HepG2 (cell line): ENCODE measurements around the gene ANXA3. TPM values are rescaled to one million over a fixed set of nuclear protein-coding genes. Genes with fewer than 3 reads are reported as not detected.

Source experiments
- ATAC-seq: fragments of 200-7000 bp; cut with Tn5 transposase; 3 replicates; pipeline ENCODE4 v1.9.1; 2020; ENCODE audit warnings: mild to moderate bottlenecking, moderate library complexity
- BruUV-seq: library from RNA; stranded (reverse); fragments of 400-500 nt; replicated peaks from 2 replicates; lab custom pipeline; 2021; lab: Mats Ljungman, UMichigan
- CTCF ChIA-PET: fragments of 300-600 bp; formaldehyde crosslinking; extraction: SDS; loops from one replicate; lab custom pipeline; 2021; ENCODE audit warnings: low total read pairs, inconsistent platforms, low intra/inter-chr PET ratio; lab: Yijun Ruan, JAX
- POLR2A ChIA-PET: fragments of 350-600 bp; sonication (Branson Sonifier 250); formaldehyde crosslinking; loops from one replicate; lab custom pipeline; 2020; ENCODE audit warnings: antibody characterized with exemption, inconsistent platforms; lab: Yijun Ruan, JAX
- DNase-seq: peaks from one replicate; pipeline ENCODE4 v3.0.0-alpha.2; 2015; ENCODE audit warnings: low spot score
- FAIRE-seq: peaks from 3 replicates; lab custom pipeline; 2011; peaks lifted over from hg19 to GRCh38; lab: Jason Lieb, UNC
- H2AFZ ChIP-seq: one replicate; pipeline ENCODE4 v1.6.1; 2011; ENCODE audit warnings: low read length, inconsistent platforms
- H3K27ac ChIP-seq: fragments of 300-600 bp; 3 replicates; pipeline ENCODE4 v1.8.0; 2011; ENCODE audit warnings: mixed run types, mild to moderate bottlenecking, mixed read lengths, low read length, inconsistent platforms; ENCODE audit not compliant: insufficient read depth; ENCODE audit errors: extremely low read length
- H3K27me3 ChIP-seq, 2 experiments: fragments of 200-600 bp in 1 of 2; 2 replicates in 1 of 2; 3 replicates in 1 of 2; pipeline versions ENCODE4 v1.6.0 to v1.8.0; 2011; ENCODE audit warnings: low read length in 2 of 2, mild to moderate bottlenecking in 2 of 2, moderate library complexity in 2 of 2, inconsistent platforms in 1 of 2; ENCODE audit not compliant: insufficient read depth in 2 of 2, control insufficient read depth in 1 of 2
- H3K36me3 ChIP-seq, 2 experiments: fragments of 200-600 bp in 1 of 2; replicated peaks in 1 of 2; 2 replicates in 1 of 2; 3 replicates in 1 of 2; pipeline versions ENCODE4 v1.5.1 to v1.8.0; 2011; ENCODE audit warnings: low read length in 2 of 2, inconsistent platforms in 1 of 2; ENCODE audit not compliant: insufficient read depth in 2 of 2, control insufficient read depth in 1 of 2
- H3K4me1 ChIP-seq: 2 replicates; pipeline ENCODE4 v1.5.1; 2012; ENCODE audit warnings: low read length, inconsistent platforms; ENCODE audit not compliant: insufficient read depth
- H3K4me2 ChIP-seq: 2 replicates; pipeline ENCODE4 v1.6.0; 2011; ENCODE audit warnings: low read depth, low read length, inconsistent platforms
- H3K4me3 ChIP-seq, 3 experiments: fragments of 200-600 bp in 1 of 3; sonication (generic), shearing (Covaris generic) in 1 of 3; replicated peaks in 1 of 3; 2 replicates each; pipeline ENCODE4 v1.5.1; 2011 to 2016; ENCODE audit warnings: low read length in 3 of 3, inconsistent platforms in 2 of 3, low read depth in 2 of 3, mild to moderate bottlenecking in 2 of 3, control low read depth in 1 of 3, mixed read lengths in 1 of 3; ENCODE audit not compliant: insufficient read depth in 1 of 3
- H3K79me2 ChIP-seq: one replicate; pipeline ENCODE4 v1.6.1; 2011; ENCODE audit warnings: low read length, inconsistent platforms; ENCODE audit not compliant: insufficient read depth
- H3K9ac ChIP-seq: 2 replicates; pipeline ENCODE4 v1.6.0; 2011; ENCODE audit warnings: mild to moderate bottlenecking, low read depth, low read length, inconsistent platforms; ENCODE audit not compliant: insufficient read depth
- H3K9me3 ChIP-seq: 2 replicates; pipeline ENCODE4 v1.5.1; 2012; ENCODE audit warnings: mild to moderate bottlenecking, low read length
- H4K20me1 ChIP-seq: 2 replicates; pipeline ENCODE4 v1.6.0; 2011; ENCODE audit warnings: inconsistent platforms, mild to moderate bottlenecking, low read length, moderate library complexity; ENCODE audit not compliant: insufficient read depth
- RBM22 ChIP-seq: fragments of 200-400 bp; formaldehyde crosslinking; optimal IDR thresholded peaks from 2 replicates; pipeline ENCODE3; 2017; ENCODE audit warnings: mild to moderate bottlenecking, low read length, moderate library complexity
- TAF15 ChIP-seq: fragments of 200-400 bp; formaldehyde crosslinking; IDR thresholded peaks from one replicate; pipeline ENCODE4 v1.6.1; 2018; ENCODE audit warnings: mild to moderate bottlenecking, low read depth, low read length; ENCODE audit not compliant: poor library complexity, severe bottlenecking
- ZNF12 ChIP-seq: sonication (generic); formaldehyde crosslinking; IDR thresholded peaks from 2 replicates; pipeline ENCODE4 v1.5.0; 2020; ENCODE audit warnings: missing genetic modification reagents
- ZNF136 ChIP-seq: sonication (generic); formaldehyde crosslinking; IDR thresholded peaks from 2 replicates; pipeline ENCODE4 v1.8.1; 2022; ENCODE audit warnings: low read depth, mild to moderate bottlenecking, moderate library complexity, missing genetic modification reagents
- ZNF776 ChIP-seq: sonication (generic); formaldehyde crosslinking; IDR thresholded peaks from 2 replicates; pipeline ENCODE4 v1.4.0; 2020; ENCODE audit warnings: mild to moderate bottlenecking, missing genetic modification reagents
- ZNF878 ChIP-seq: sonication (generic); formaldehyde crosslinking; IDR thresholded peaks from 2 replicates; pipeline ENCODE4 v1.8.1; 2023; ENCODE audit warnings: mild to moderate bottlenecking, missing genetic modification reagents, moderate library complexity
- WGBS: methylation state at CpG from one replicate; pipeline ENCODE4 v1.1.6; 2017; ENCODE audit warnings: low lambda C conversion rate; 5-methylcytosine and 5-hydroxymethylcytosine counted together
- in situ Hi-C: cut with HindIII; loops from 2 replicates; pipeline ENCODE4 v1.10.0; 2017; ENCODE audit warnings: low pct_unique_long_range_greater_than_20kb; ENCODE audit not compliant: extremely low pct_ligation_motif_present
- intact Hi-C: fragments of 100-400 bp; cut with micrococcal nuclease; formaldehyde crosslinking; loops from one replicate; pipeline ENCODE4 v1.10.0; 2022; ENCODE audit not compliant: unreplicated experiment
- polyA plus RNA-seq, 8 experiments: library from polyadenylated mRNA; depleted of rRNA in 3 of 8; stranded (reverse) in 7 of 8; unstranded in 1 of 8; fragments of >200 nt; fragmentation: Illumina TruSeq in 4 of 8; extraction: Trizol in 4 of 8; gene quantifications; 2 replicates each; pipeline versions ENCODE4 v1.2.1 to v1.2.3, GENCODE V29; 2011 to 2016; ENCODE audit warnings: low read depth in 4 of 8, missing spikeins in 1 of 8, mixed read lengths in 1 of 8; ENCODE audit not compliant: insufficient read depth in 1 of 8
- total RNA-seq, 5 experiments: library from RNA; depleted of rRNA; stranded (reverse); fragments of >200 nt; fragmentation: Illumina TruSeq; extraction: Trizol; gene quantifications; 2 replicates each; pipeline ENCODE4 v1.2.3, GENCODE V29; 2016; ENCODE audit warnings: low read depth in 1 of 5
- TF ChIP-seq, protein P1 (sequence below): sonication (generic); formaldehyde crosslinking; IDR thresholded peaks from 2 replicates; pipeline ENCODE4 v1.8.0; 2022; ENCODE audit warnings: missing genetic modification reagents, mild to moderate bottlenecking, inconsistent platforms, borderline replicate concordance
- TF ChIP-seq, protein P2 (sequence below): sonication (generic); formaldehyde crosslinking; IDR thresholded peaks from 2 replicates; pipeline ENCODE4 v1.4.0; 2020; ENCODE audit warnings: missing genetic modification reagents
- TF ChIP-seq, protein P3 (sequence below): sonication (generic); formaldehyde crosslinking; IDR thresholded peaks from 2 replicates; pipeline ENCODE4 v1.8.0; 2022; ENCODE audit warnings: low read depth, missing genetic modification reagents
- TF ChIP-seq, protein P4 (sequence below): sonication (generic); formaldehyde crosslinking; IDR thresholded peaks from 2 replicates; pipeline ENCODE4 v1.4.0; 2020; ENCODE audit warnings: mild to moderate bottlenecking, missing genetic modification reagents
- TF ChIP-seq, protein P5 (sequence below): sonication (generic); formaldehyde crosslinking; IDR thresholded peaks from 2 replicates; pipeline ENCODE4 v1.5.1; 2020; ENCODE audit warnings: missing genetic modification reagents, mild to moderate bottlenecking, borderline replicate concordance
- TF ChIP-seq, protein P6 (sequence below): sonication (generic); formaldehyde crosslinking; IDR thresholded peaks from 2 replicates; pipeline ENCODE4 v1.5.0; 2020; ENCODE audit warnings: missing genetic modification reagents, mild to moderate bottlenecking, borderline replicate concordance
- TF ChIP-seq, protein P7 (sequence below): sonication (generic); formaldehyde crosslinking; IDR thresholded peaks from 2 replicates; pipeline ENCODE4 v1.5.1; 2020; ENCODE audit warnings: missing genetic modification reagents, mild to moderate bottlenecking, borderline replicate concordance
- TF ChIP-seq, protein P8 (sequence below): fragments of 450-650 bp; IDR thresholded peaks from 2 replicates; pipeline ENCODE4 v1.6.1; 2017; ENCODE audit warnings: mild to moderate bottlenecking

The ANXA3 gene
- total and polyA plus RNA-seq, 2 of the 13 experiments (the other 11 are each of a cell fraction or from before 2014, with no cell fraction given), result 6.5 to 6.9 TPM

DNA sequence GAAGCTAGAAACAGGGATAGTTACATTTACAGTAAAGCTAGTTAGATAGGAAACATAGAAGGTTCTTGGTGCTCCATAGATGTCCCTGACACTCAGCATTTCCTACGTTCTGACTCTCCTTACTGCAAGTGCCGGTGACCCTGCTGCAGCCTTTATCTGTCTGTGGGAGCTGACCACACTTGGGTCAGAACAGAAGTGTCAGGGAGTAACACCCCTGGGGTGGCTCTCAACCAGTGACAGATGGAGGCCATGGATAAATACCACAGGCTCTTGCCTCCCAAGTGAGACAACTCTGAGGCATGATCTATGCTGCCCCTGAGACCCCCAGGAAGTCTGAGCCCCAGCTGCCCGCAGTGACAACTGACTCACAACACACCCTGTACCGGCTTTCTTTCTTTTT lies 69.8 kb downstream of the ANXA3 start:
- WGBS, result 21% methylated on average over 4 of the region's 4 CpGs
- Histone ChIP-seq H3K36me3 (no peaks in the 10 kb centered on the region), H3K9me3 (no peaks in the 10 kb centered on the region), H3K4me3 (no peak overlapping the region), H3K9ac (no peak overlapping the region), H3K79me2 (no peaks in the 10 kb centered on the region), H3K4me2 (no peak overlapping the region), H2AFZ (no peak overlapping the region), H3K27me3 (no peaks in the 10 kb centered on the region), H4K20me1 (no peaks in the 10 kb centered on the region), H3K27ac (no peak overlapping the region), H3K4me1 (peaks cover 14% of the 10 kb centered on the region)
- no peak for FAIRE-seq
- ChIA-PET POLR2A (no interaction called here), CTCF (no interaction called here)
- in situ Hi-C loops, result no loop called here
- no TSS peak for BruUV-seq
- intact Hi-C loops, result no loop called here
- no peak for ATAC-seq
- no peak for DNase-seq
- TF ChIP-seq TAF15 (no peak), RBM22 (no peak), ZNF776 (no peak), ZNF878 (CRISPR knock-in tag) (no peak), ZNF136 (CRISPR knock-in tag) (no peak), ZNF12 (CRISPR knock-in tag) (no peak)
- TF ChIP-seq, protein P1, sequence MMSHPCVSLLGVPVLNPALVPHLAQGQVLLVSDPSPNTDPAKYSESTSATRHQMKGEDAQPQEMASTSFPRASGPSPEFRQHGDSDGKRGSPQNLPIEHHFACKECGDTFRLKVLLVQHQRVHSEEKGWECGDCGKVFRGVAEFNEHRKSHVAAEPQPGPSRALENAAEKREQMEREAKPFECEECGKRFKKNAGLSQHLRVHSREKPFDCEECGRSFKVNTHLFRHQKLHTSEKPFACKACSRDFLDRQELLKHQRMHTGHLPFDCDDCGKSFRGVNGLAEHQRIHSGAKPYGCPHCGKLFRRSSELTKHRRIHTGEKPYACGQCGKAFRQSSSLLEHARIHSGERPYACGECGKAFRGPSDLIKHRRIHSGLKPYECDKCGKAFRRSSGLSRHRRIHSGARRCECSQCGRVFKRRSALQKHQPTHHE (CRISPR knock-in tag), result no peak
- TF ChIP-seq, protein P2, sequence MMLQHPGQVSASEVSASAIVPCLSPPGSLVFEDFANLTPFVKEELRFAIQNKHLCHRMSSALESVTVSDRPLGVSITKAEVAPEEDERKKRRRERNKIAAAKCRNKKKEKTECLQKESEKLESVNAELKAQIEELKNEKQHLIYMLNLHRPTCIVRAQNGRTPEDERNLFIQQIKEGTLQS, result no peak
- TF ChIP-seq, protein P3, sequence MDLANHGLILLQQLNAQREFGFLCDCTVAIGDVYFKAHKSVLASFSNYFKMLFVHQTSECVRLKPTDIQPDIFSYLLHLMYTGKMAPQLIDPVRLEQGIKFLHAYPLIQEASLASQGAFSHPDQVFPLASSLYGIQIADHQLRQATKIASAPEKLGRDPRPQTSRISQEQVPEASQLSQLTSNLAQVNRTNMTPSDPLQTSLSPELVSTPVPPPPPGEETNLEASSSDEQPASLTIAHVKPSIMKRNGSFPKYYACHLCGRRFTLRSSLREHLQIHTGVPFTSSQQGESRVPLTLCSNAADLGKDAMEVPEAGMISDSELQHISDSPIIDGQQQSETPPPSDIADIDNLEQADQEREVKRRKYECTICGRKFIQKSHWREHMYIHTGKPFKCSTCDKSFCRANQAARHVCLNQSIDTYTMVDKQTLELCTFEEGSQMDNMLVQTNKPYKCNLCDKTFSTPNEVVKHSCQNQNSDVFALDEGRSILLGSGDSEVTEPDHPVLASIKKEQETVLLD (CRISPR knock-in tag), result no peak
- TF ChIP-seq, protein P4, sequence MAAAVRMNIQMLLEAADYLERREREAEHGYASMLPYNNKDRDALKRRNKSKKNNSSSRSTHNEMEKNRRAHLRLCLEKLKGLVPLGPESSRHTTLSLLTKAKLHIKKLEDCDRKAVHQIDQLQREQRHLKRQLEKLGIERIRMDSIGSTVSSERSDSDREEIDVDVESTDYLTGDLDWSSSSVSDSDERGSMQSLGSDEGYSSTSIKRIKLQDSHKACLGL (CRISPR knock-in tag), result no peak
- TF ChIP-seq, protein P5, sequence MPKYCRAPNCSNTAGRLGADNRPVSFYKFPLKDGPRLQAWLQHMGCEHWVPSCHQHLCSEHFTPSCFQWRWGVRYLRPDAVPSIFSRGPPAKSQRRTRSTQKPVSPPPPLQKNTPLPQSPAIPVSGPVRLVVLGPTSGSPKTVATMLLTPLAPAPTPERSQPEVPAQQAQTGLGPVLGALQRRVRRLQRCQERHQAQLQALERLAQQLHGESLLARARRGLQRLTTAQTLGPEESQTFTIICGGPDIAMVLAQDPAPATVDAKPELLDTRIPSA (CRISPR knock-in tag), result no peak
- TF ChIP-seq, protein P6, sequence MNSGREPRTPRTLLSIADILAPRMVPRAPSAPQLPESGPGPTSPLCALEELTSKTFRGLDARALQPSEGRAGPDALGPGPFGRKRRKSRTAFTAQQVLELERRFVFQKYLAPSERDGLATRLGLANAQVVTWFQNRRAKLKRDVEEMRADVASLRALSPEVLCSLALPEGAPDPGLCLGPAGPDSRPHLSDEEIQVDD, result no peak
- TF ChIP-seq, protein P7, sequence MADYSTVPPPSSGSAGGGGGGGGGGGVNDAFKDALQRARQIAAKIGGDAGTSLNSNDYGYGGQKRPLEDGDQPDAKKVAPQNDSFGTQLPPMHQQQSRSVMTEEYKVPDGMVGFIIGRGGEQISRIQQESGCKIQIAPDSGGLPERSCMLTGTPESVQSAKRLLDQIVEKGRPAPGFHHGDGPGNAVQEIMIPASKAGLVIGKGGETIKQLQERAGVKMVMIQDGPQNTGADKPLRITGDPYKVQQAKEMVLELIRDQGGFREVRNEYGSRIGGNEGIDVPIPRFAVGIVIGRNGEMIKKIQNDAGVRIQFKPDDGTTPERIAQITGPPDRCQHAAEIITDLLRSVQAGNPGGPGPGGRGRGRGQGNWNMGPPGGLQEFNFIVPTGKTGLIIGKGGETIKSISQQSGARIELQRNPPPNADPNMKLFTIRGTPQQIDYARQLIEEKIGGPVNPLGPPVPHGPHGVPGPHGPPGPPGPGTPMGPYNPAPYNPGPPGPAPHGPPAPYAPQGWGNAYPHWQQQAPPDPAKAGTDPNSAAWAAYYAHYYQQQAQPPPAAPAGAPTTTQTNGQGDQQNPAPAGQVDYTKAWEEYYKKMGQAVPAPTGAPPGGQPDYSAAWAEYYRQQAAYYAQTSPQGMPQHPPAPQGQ, result no peak
- TF ChIP-seq, protein P8, sequence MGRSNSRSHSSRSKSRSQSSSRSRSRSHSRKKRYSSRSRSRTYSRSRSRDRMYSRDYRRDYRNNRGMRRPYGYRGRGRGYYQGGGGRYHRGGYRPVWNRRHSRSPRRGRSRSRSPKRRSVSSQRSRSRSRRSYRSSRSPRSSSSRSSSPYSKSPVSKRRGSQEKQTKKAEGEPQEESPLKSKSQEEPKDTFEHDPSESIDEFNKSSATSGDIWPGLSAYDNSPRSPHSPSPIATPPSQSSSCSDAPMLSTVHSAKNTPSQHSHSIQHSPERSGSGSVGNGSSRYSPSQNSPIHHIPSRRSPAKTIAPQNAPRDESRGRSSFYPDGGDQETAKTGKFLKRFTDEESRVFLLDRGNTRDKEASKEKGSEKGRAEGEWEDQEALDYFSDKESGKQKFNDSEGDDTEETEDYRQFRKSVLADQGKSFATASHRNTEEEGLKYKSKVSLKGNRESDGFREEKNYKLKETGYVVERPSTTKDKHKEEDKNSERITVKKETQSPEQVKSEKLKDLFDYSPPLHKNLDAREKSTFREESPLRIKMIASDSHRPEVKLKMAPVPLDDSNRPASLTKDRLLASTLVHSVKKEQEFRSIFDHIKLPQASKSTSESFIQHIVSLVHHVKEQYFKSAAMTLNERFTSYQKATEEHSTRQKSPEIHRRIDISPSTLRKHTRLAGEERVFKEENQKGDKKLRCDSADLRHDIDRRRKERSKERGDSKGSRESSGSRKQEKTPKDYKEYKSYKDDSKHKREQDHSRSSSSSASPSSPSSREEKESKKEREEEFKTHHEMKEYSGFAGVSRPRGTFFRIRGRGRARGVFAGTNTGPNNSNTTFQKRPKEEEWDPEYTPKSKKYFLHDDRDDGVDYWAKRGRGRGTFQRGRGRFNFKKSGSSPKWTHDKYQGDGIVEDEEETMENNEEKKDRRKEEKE, result no peak
